Ascending aorta (tissue), 2 donors: Measurements from ENCODE around the gene GNA12. TPM values are rescaled to one million over a fixed set of nuclear protein-coding genes. Genes with fewer than 3 reads are reported as not detected.
A peak's percentile ranks its signal among the peaks of the same experiment; 100 is the strongest.
"Not testable (repeated sequence)": the region's sequence is repeated elsewhere in the genome, so short reads cannot be mapped to it uniquely, and the experiment has no call there.

Experiments
- DNase-seq, 2 donors: peaks; one replicate each; pipeline ENCODE4 v3.0.0-alpha.2; 2019; ENCODE audit warnings: low spot score in 2 of 2
- H3K27ac ChIP-seq, 2 donors: fragments of 200-600 bp; sonication (generic); one replicate each; pipeline ENCODE4 v1.5.1; 2016 to 2017; ENCODE audit warnings: mild to moderate bottlenecking in 1 of 2
- H3K27me3 ChIP-seq: fragments of 200-600 bp; sonication (generic); one replicate; pipeline ENCODE4 v1.5.1; 2017
- H3K36me3 ChIP-seq, 2 donors: fragments of 200-600 bp; sonication (generic); one replicate each; pipeline ENCODE4 v1.5.1; 2016
- H3K4me1 ChIP-seq, 2 donors: fragments of 200-600 bp; sonication (generic); one replicate each; pipeline ENCODE4 v1.5.1; 2016 to 2017; ENCODE audit warnings: mild to moderate bottlenecking in 1 of 2
- H3K4me3 ChIP-seq, 2 donors: fragments of 200-600 bp; sonication (generic); one replicate each; pipeline ENCODE4 v1.5.1; 2016 to 2017; ENCODE audit warnings: mild to moderate bottlenecking in 1 of 2
- H3K9me3 ChIP-seq, 2 donors: fragments of 200-600 bp; sonication (generic); one replicate each; pipeline ENCODE4 v1.5.1; 2016
- CTCF ChIP-seq, 3 experiments: fragments of 200-600 bp in 2 of 3; fragments of 450-650 bp in 1 of 3; sonication (generic) in 2 of 3; IDR thresholded peaks; one replicate each; pipeline ENCODE4 v1.5.1; 2016 to 2019; ENCODE audit warnings: antibody characterized with exemption in 3 of 3, mild to moderate bottlenecking in 1 of 3, moderate library complexity in 1 of 3
- intact Hi-C: fragments of 100-400 bp; cut with DNase I; formaldehyde crosslinking; loops from one replicate; pipeline ENCODE4 v1.15.1; 2023
- total RNA-seq: library from RNA; depleted of rRNA; stranded (reverse); fragments of >200 nt; gene quantifications from one replicate; pipeline ENCODE4 v1.1.0, GENCODE V29; 2016

The GNA12 gene
- total RNA-seq, 1 donor from 2014 or later, result 61.0 TPM

DNA sequence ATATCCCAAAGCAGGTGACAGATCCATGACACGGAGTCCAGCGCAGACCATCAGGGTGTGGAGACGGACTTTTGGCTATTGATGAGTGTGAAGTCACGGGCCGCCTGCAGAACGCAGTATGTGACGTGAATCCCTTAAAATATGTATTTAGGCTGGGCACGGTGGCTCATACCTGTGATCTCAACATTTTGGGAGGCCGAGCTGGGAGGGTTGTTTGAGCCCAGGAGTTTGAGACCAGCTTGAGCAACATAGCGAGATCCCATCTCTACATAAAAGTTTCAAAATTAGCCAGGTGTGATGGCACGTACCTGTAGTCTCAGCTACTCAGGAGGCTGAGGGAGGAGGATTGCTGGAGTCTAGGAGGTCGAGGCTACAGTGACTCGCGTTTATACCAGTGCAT is 158.0 kb downstream of the GNA12 start:
- TF ChIP-seq CTCF (IDR thresholded peaks at IDR 0.05), result no peak
- Histone ChIP-seq H3K4me3 (no peak overlapping the region), H3K27ac (no peak overlapping the region), H3K4me1 (peaks cover 4 to 27% of the 10 kb centered on the region in 2 donors), H3K36me3 (no peaks in the 10 kb centered on the region), H3K9me3 (no peaks in the 10 kb centered on the region), H3K27me3 (no peaks in the 10 kb centered on the region)
- DNase-seq, result no peak
- intact Hi-C loops, result no loop called here

DNA sequence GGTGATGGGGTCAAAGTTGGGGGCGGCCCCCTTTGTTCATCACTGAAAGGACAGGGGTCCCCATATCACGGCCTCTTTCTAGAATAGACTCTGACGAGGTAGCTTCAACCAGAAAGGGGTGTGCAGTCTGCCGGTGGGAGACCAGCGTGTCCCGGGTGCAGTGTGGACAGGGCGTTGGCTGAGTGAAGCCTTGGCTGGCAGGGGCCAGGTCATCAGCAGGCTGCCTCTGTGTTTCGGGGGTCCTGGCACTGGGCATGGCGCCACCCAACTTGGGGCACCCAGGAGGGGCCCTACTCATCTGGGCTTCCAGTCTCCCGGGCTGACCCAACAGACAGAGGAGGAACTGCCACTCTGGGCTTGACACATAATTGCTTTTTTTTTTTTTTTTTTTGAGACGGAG is 159.6 kb downstream of the GNA12 start:
- no peak for TF ChIP-seq CTCF (IDR thresholded peaks at IDR 0.05)
- DNase-seq, result no peak
- Histone ChIP-seq H3K4me3 (no peak overlapping the region), H3K36me3 (no peaks in the 10 kb centered on the region), H3K27me3 (no peaks in the 10 kb centered on the region), H3K4me1 (peaks cover 4 to 20% of the 10 kb centered on the region in 2 donors), H3K27ac (no peak overlapping the region), H3K9me3 (no peaks in the 10 kb centered on the region)
- intact Hi-C loops, result no loop called here

GRCh38 chr7:2681929-2682799 is 161.9 kb downstream of the GNA12 start:
- H3K27me3 ChIP-seq, result no peaks in the 10 kb centered on the region
- no peak for TF ChIP-seq CTCF (IDR thresholded peaks at IDR 0.05)
- H3K9me3 ChIP-seq, result no peaks in the 10 kb centered on the region
- no peaks in the 10 kb centered on the region for H3K4me1 ChIP-seq
- intact Hi-C loops, result loop anchor here (1.0 kb wide), 2 partner anchors 115 to 231 kb away; no protein-coding TSS in a partner anchor
- H3K36me3 ChIP-seq, result no peaks in the 10 kb centered on the region
- H3K4me3 ChIP-seq, result no peak overlapping the region
- H3K27ac ChIP-seq, result no peak overlapping the region
- no peak for DNase-seq

- intact Hi-C loops, result loop anchor here (1.0 kb wide), 2 partner anchors 114 to 230 kb away; no protein-coding TSS in a partner anchor
- Histone ChIP-seq H3K9me3 (no peaks in the 10 kb centered on the region), H3K27ac (no peak overlapping the region), H3K4me3 (no peak overlapping the region), H3K4me1 (no peaks in the 10 kb centered on the region), H3K27me3 (no peaks in the 10 kb centered on the region), H3K36me3 (no peaks in the 10 kb centered on the region)
- DNase-seq, result peak in 1 of 2 donors; percentile 87
- peak; percentile 64 to 79 (median 75) for TF ChIP-seq CTCF (IDR thresholded peaks at IDR 0.05)
These were observed 163.2 kb downstream of the GNA12 start for GRCh38 chr7:2680792-2681490.

DNA sequence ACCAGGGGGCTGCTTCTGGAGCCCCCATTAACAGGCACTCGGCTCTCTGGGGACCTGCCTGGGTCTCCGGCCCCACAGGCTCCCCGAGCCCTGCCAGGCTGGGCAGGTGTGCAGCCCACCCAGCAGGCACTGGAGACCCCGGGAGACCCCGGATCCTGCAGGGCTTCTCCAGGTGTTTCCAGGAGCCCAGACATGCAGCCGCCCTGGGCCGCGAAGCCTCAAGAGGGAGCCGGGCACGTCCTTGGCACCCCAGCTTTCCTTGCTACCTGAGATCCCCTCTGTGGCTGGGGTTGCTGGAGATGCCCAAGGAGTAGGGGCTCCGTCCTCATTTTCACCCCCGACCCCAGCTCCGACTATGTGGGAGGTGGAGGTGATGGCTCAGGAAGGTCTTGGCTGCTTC is 163.9 kb downstream of the GNA12 start:
- Histone ChIP-seq H3K4me3 (no peak overlapping the region), H3K36me3 (no peaks in the 10 kb centered on the region), H3K27ac (no peak overlapping the region), H3K27me3 (no peaks in the 10 kb centered on the region), H3K4me1 (no peaks in the 10 kb centered on the region), H3K9me3 (no peaks in the 10 kb centered on the region)
- TF ChIP-seq CTCF (IDR thresholded peaks at IDR 0.05), result no peak
- intact Hi-C loops, result no loop called here
- DNase-seq, result no peak

DNA sequence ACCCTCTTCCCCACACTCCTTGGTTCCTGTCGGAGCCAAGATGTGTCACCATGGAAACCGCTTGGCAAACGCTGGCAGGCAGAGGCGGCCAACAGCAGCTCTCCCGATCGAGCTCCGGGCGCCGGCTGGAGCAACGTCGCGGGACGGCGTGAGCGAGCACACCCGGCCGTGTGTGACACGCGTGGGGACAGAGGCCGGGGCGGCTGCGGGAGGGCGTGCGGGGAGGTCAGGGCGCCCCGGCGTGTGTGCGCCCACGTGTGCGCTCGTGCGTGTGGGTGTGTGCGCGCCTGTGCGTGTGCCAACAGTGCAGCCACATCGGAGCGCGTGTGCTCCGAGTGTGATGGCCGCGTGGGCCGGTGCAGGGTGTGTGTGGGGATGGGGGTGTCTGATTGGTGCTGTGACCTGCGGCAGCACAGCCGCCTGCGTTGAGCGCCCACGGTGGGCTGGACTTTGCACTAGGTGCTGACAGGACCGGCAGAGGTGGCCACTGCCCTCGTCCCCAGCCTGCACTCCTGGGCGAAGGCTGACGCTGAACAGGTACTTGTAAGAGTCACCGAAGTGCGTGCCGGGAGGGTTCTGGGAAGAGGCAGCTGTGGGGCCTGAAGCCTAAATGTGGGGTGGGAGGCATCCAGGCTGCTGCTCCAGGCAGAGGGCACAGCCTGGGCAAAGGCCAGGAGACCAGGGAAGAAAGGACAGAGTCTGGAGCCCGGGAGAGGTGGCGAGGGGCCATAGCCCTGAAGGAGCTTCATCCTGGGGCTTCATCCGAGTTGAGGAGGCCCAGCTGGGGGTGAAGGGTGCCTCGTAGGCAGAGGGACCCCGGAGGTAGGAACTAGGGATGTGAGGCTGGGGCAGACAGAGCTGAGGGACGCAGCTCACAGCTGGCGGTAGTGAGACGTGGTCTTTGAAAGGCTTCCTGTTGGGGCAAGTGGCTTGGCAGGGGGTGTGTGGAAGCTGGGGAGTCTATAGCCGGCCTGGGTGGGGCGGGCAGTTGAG is 164.7 kb downstream of the GNA12 start:
- H3K9me3 ChIP-seq, H3K4me1 ChIP-seq, H3K27ac ChIP-seq, intact Hi-C loops, H3K27me3 ChIP-seq, H3K4me3 ChIP-seq, H3K36me3 ChIP-seq, DNase-seq: not testable (repeated sequence)

DNA sequence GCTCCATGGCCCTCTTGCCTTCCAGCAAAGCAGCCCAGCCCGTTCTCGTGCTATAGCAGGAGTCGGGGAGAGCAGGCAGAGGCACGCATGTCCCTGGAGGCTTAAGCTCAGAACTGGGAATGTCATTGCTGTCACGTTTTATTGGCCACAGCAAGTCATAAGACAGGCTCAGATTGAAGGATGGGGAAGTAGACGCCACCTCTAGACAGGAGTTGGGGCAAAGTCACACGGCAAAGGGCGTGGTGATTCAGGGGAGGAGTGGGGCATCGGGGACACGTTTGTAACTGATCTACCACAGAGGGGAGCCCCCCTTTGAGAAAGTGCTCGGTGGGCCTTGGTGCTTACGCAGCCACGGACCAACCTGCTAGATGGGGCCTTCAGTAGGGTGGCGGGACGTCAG is 165.7 kb downstream of the GNA12 start:
- H3K9me3 ChIP-seq, H3K4me1 ChIP-seq, H3K27me3 ChIP-seq, H3K27ac ChIP-seq, intact Hi-C loops, H3K4me3 ChIP-seq, DNase-seq, H3K36me3 ChIP-seq: not testable (repeated sequence)
